ENCODE measurements around the gene MYOCD. TPM values are rescaled to one million over a fixed set of nuclear protein-coding genes. Genes with fewer than 3 reads are reported as not detected.

Gene MYOCD
- total RNA-seq, 1 experiment from 2014 or later, result not detected

GRCh38 chr17:12730421-12730820, 64.7 kb downstream of the MYOCD start:
- no TSS peak for BruUV-seq (replicated peaks)
- no peak for ATAC-seq

GRCh38 chr17:12730931-12731521, 65.3 kb downstream of the MYOCD start:
- no TSS peak for BruUV-seq (replicated peaks)
- in situ Hi-C loops (cut with HindIII; ENCODE audit: low pct_unique_long_range_greater_than_20kb, low sequenced_read_pairs), result no loop called here
- Histone ChIP-seq H3K27me3 (ENCODE audit: control insufficient read depth, insufficient read depth, low read length) (no peaks in the 10 kb centered on the region), H3K27ac (ENCODE audit: low read length) (no peak overlapping the region), H3K4me3 (ENCODE audit: low read depth in 2 of 2, low read length in 2 of 2) (no peak overlapping the region), H3K9me3 (ENCODE audit: control insufficient read depth, insufficient read depth, low read depth, low read length) (no peaks in the 10 kb centered on the region), H3K4me1 (ENCODE audit: control insufficient read depth, insufficient read depth, low read length) (no peaks in the 10 kb centered on the region), H3K36me3 (ENCODE audit: control insufficient read depth, insufficient read depth, low read length) (no peaks in the 10 kb centered on the region)
- no peak for ATAC-seq
- no peak for TF ChIP-seq SIN3A (IDR thresholded peaks at IDR 0.05; ENCODE audit: borderline replicate concordance, insufficient read depth, low read depth, low read length)
- TF ChIP-seq POLR2AphosphoS5 (IDR thresholded peaks at IDR 0.05; ENCODE audit: low read depth, low read length), result no peak
- no peak for TF ChIP-seq TCF7L2 (IDR thresholded peaks at IDR 0.05; ENCODE audit: low read depth, low read length)
- POLR2A ChIA-PET, result no interaction called here
- intact Hi-C loops (cut with micrococcal nuclease; ENCODE audit: unreplicated experiment), result no loop called here
- CTCF ChIA-PET, result no interaction called here
- DNase-seq (ENCODE audit: low read depth, low spot score), result no peak

More at GRCh38 chr17:12730421-12730820, 64.7 kb downstream of the MYOCD start:
- Histone ChIP-seq H3K27me3 (ENCODE audit: control insufficient read depth, insufficient read depth, low read length) (no peaks in the 10 kb centered on the region), H3K36me3 (ENCODE audit: control insufficient read depth, insufficient read depth, low read length) (no peaks in the 10 kb centered on the region), H3K4me3 (ENCODE audit: low read depth in 2 of 2, low read length in 2 of 2) (no peak overlapping the region), H3K4me1 (ENCODE audit: control insufficient read depth, insufficient read depth, low read length) (no peaks in the 10 kb centered on the region), H3K9me3 (ENCODE audit: control insufficient read depth, insufficient read depth, low read depth, low read length) (no peaks in the 10 kb centered on the region), H3K27ac (ENCODE audit: low read length) (no peak overlapping the region)
- no peak for DNase-seq (ENCODE audit: low read depth, low spot score)
- TF ChIP-seq POLR2AphosphoS5 (IDR thresholded peaks at IDR 0.05; ENCODE audit: low read depth, low read length) (no peak), REST (IDR thresholded peaks at IDR 0.05; ENCODE audit: insufficient read depth in 1 of 2, low read depth in 2 of 2, low read length in 1 of 2) (no peak), TCF7L2 (IDR thresholded peaks at IDR 0.05; ENCODE audit: low read depth, low read length) (no peak), SIN3A (IDR thresholded peaks at IDR 0.05; ENCODE audit: borderline replicate concordance, insufficient read depth, low read depth, low read length) (no peak), CTCF (IDR thresholded peaks at IDR 0.05) (no peak)
- ChIA-PET POLR2A (no interaction called here), CTCF (no interaction called here)
- intact Hi-C loops (cut with micrococcal nuclease; ENCODE audit: unreplicated experiment), result no loop called here
- in situ Hi-C loops (cut with HindIII; ENCODE audit: low pct_unique_long_range_greater_than_20kb, low sequenced_read_pairs), result no loop called here

- TF ChIP-seq REST (IDR thresholded peaks at IDR 0.05; ENCODE audit: insufficient read depth in 1 of 2, low read depth in 2 of 2, low read length in 1 of 2) (no peak), SIN3A (IDR thresholded peaks at IDR 0.05; ENCODE audit: borderline replicate concordance, insufficient read depth, low read depth, low read length) (no peak), POLR2AphosphoS5 (IDR thresholded peaks at IDR 0.05; ENCODE audit: low read depth, low read length) (no peak), TCF7L2 (IDR thresholded peaks at IDR 0.05; ENCODE audit: low read depth, low read length) (no peak), CTCF (IDR thresholded peaks at IDR 0.05) (no peak)
- no TSS peak for BruUV-seq (replicated peaks)
- Histone ChIP-seq H3K4me3 (ENCODE audit: low read depth in 2 of 2, low read length in 2 of 2) (no peak overlapping the region), H3K4me1 (ENCODE audit: control insufficient read depth, insufficient read depth, low read length) (no peaks in the 10 kb centered on the region), H3K36me3 (ENCODE audit: control insufficient read depth, insufficient read depth, low read length) (no peaks in the 10 kb centered on the region), H3K27me3 (ENCODE audit: control insufficient read depth, insufficient read depth, low read length) (no peaks in the 10 kb centered on the region), H3K27ac (ENCODE audit: low read length) (no peak overlapping the region), H3K9me3 (ENCODE audit: control insufficient read depth, insufficient read depth, low read depth, low read length) (no peaks in the 10 kb centered on the region)
- CTCF ChIA-PET, result no interaction called here
- in situ Hi-C loops (cut with HindIII; ENCODE audit: low pct_unique_long_range_greater_than_20kb, low sequenced_read_pairs) (no loop called here), intact Hi-C loops (cut with micrococcal nuclease; ENCODE audit: unreplicated experiment) (no loop called here)
- DNase-seq (ENCODE audit: low read depth, low spot score), result no peak
- POLR2A ChIA-PET, result no interaction called here
- no peak for ATAC-seq
Measured at GRCh38 chr17:12731839-12732238, 66.1 kb downstream of the MYOCD start.

Data from Panc1 (cell line).